B cell (primary cell): ENCODE results near the gene ZFP3.

ENCODE experiments used
- CTCF ChIP-seq: fragments of 200-600 bp; IDR thresholded peaks from one replicate; pipeline ENCODE4 v1.8.0; 2022; ENCODE audit warnings: antibody characterized with exemption, mild to moderate bottlenecking
- EZH2 ChIP-seq: IDR thresholded peaks from 2 replicates; pipeline ENCODE4 v1.6.1; 2012; ENCODE audit warnings: borderline replicate concordance, low read depth, mild to moderate bottlenecking, moderate library complexity, low read length; ENCODE audit not compliant: insufficient read depth, poor library complexity, severe bottlenecking

GRCh38 chr17:5080591-5080990, 2.3 kb downstream of the ZFP3 start:
- TF ChIP-seq CTCF (no peak), EZH2 (no peak)
